Measurements from ENCODE around the gene ZACN. TPM values are rescaled to one million over a fixed set of nuclear protein-coding genes. Genes with fewer than 3 reads are reported as not detected.
"Not testable (repeated sequence)": the region's sequence is repeated elsewhere in the genome, so short reads cannot be mapped to it uniquely, and the experiment has no call there.

Gene ZACN
- total RNA-seq, 2 donors from 2014 or later, result 6.5 to 13.5 TPM

DNA sequence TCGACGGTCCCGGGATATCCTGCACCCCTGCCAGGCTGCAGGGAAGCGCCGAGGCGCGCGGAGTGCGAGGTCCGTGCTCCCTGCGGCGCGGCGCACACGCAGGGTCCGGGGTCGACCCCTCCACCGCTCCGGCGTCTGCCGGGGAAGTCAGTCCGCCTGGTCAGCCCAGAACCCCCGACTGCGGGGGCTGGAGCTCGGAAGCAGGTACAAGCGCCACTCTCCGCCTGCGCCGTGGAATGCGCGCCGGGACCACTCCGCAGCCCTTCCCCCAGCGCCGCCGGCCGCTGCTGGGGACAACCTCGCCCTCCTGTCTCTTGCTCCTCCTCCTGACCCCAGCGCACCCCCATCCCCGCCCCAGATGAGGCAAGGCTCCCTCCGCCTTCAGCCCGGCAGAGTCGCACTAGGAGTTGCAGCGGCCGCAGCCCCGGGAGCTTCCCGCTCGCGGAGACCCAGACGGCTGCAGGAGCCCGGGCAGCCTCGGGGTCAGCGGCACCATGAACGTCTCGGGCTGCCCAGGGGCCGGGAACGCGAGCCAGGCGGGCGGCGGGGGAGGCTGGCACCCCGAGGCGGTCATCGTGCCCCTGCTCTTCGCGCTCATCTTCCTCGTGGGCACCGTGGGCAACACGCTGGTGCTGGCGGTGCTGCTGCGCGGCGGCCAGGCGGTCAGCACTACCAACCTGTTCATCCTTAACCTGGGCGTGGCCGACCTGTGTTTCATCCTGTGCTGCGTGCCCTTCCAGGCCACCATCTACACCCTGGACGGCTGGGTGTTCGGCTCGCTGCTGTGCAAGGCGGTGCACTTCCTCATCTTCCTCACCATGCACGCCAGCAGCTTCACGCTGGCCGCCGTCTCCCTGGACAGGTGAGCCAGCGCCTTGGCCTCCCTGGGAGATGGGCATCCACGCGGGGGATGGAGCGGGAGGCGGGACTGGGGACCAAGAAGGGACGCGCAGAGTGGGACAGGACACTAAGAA is 4.3 kb upstream of the ZACN start, which contains the start of gene GALR2:
Gene GALR2 (plus strand): TSS at position 392 of the 974 bp plus-strand sequence. CDS start 103 bp downstream, at position 495.
- Mint-ChIP-seq H3K4me3 (peak within 1 kb of the TSS; percentile 99), H3K27me3 (peaks cover 23% of the 10 kb centered on the region), H3K27ac (no peak within 1 kb of the TSS), H3K4me1 (peaks cover 18% of the 10 kb centered on the region), H3K9me3 (no peaks in the 10 kb centered on the region), H3K36me3 (ENCODE audit: low read depth) (peaks cover 62% of the 10 kb centered on the region)
- no peak for ATAC-seq (replicated peaks)

DNA sequence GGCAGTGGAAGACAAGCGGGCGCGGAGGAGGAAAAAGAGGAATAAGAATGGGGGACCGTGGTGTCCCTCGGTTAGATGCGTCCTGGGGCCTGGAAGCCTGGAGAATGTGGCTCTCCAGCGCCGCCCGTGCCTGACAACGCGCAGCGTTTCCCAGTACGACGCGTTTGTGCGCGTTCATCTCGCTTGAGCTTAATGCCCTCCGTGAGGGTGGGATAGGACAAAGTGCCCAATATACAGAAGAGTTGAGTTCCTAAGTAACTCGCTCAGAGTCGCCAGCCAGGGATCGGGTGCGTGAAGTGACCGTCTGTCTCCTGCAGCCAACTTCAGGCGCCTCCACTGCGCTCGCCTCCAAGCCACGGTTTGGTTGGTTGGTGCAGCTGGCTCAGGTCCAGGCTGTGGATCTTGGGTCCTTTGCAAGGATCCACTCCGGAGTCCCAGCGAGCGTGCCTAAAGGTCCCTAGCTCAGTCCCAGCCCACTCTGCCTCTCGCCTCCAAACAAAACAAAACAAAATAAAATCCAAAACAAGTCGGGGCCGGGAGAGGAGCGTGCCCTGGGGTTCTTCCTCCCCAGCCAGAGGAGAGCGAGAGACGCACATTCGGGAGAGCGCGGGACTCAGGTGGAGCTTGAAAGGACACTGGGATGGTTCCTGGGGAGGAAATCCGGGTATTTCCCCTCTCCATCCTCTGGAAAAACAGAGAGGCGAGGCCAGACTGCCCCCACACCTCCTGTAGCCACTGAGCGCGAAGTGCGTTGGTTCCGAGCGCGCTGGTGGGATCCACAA is 3.4 kb upstream of the ZACN start:
- no peak for ATAC-seq (replicated peaks)
- Mint-ChIP-seq H3K4me3 (peak overlapping the region; percentile 70), H3K4me1 (peaks cover 13% of the 10 kb centered on the region), H3K9me3 (no peaks in the 10 kb centered on the region), H3K36me3 (ENCODE audit: low read depth) (peaks cover 53% of the 10 kb centered on the region), H3K27ac (no peak overlapping the region), H3K27me3 (peaks cover 23% of the 10 kb centered on the region)

DNA sequence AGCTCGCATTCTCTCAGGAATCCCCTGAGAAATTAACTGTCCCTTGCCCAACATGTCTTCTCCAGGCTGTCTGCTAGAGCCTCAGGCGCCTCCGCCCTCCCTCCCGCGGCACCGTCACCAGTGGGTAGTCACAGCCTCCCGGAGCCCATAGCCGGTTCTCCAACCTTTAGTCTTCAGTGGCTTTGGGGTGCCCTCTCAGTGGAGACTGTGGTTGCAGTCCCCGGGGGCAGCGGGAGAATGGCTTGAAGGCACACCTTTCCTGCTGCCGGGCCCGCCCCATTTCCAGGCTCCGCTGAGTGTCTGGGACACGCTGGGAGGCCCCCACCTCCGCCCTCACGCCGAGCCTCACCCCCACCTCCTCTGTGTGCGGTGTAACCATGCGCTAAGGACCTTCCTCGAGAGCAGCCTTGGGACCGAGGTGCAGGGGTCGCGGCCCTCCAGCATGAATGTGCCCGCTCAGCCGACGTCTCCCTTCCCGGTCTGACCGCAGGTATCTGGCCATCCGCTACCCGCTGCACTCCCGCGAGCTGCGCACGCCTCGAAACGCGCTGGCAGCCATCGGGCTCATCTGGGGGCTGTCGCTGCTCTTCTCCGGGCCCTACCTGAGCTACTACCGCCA is 2.7 kb upstream of the ZACN start:
- H3K27ac Mint-ChIP-seq, result no peak overlapping the region
- no peaks in the 10 kb centered on the region for H3K9me3 Mint-ChIP-seq
- peaks cover 9% of the 10 kb centered on the region for H3K4me1 Mint-ChIP-seq
- no peak for ATAC-seq (replicated peaks)
- peak overlapping the region; percentile 70 for H3K4me3 Mint-ChIP-seq
- peaks cover 23% of the 10 kb centered on the region for H3K27me3 Mint-ChIP-seq
- peaks cover 47% of the 10 kb centered on the region for H3K36me3 Mint-ChIP-seq (ENCODE audit: low read depth)

- no peak for ATAC-seq (replicated peaks)
- Mint-ChIP-seq H3K36me3 (ENCODE audit: low read depth) (peaks cover 40% of the 10 kb centered on the region), H3K27ac (no peak overlapping the region), H3K27me3 (peaks cover 23% of the 10 kb centered on the region), H3K4me3 (peak overlapping the region; percentile 70), H3K9me3 (no peaks in the 10 kb centered on the region), H3K4me1 (peaks cover 9% of the 10 kb centered on the region)
Observed at GRCh38 chr17:76076765-76077583, 2.0 kb upstream of the ZACN start.

- Mint-ChIP-seq H3K4me1 (peaks cover 9% of the 10 kb centered on the region), H3K27me3 (peaks cover 23% of the 10 kb centered on the region), H3K4me3 (no peak overlapping the region), H3K36me3 (ENCODE audit: low read depth) (peaks cover 38% of the 10 kb centered on the region), H3K9me3 (no peaks in the 10 kb centered on the region), H3K27ac (no peak overlapping the region)
- no peak for ATAC-seq (replicated peaks)
Observed at GRCh38 chr17:76077584-76078110, 1.3 kb upstream of the ZACN start.

DNA sequence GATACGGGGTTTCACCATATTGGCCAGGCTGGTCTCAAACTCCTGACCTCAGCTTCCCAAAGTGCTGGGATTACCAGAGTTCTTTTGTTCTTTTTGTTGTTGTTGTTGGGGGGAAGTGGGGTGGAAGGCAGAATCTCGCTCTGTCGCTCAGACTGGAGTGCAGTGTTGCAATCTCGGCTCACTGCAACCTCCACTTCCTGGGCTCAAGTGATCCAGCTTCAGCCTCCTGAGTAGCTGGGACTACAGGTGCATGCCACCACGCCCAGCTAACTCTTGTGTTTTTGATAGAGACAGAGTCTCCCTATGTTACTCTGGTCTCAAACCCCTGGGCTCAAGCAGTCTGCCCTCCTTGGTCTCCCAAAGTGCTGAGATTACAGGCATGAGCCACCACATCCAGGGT is 612 bp upstream of the ZACN start:
- H3K36me3 Mint-ChIP-seq (ENCODE audit: low read depth), result peaks cover 41% of the 10 kb centered on the region
- H3K27ac Mint-ChIP-seq, result peak overlapping the region; percentile 36
- ATAC-seq (replicated peaks); H3K4me1 Mint-ChIP-seq; H3K9me3 Mint-ChIP-seq: not testable (repeated sequence)
- H3K4me3 Mint-ChIP-seq, result peak overlapping the region; percentile 19
- H3K27me3 Mint-ChIP-seq, result peaks cover 23% of the 10 kb centered on the region

DNA sequence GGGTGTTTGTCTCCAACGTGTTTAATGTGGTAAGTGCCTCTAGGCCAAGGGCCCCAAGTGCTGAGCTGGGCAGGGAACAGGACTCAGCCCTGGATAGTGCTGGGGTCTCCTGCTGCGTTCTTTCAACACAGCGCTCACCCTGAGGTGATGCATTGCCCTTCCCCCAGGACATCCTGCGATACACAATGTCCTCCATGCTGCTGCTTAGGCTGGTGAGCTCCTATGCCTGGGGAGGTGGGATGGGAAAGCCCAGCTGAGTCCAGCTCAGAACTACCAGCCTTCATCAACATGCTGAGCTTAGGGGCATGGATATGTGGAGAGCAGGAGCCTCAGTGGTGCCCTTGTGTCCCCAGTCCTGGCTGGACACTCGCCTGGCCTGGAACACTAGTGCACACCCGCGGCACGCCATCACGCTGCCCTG is 563 bp downstream of the ZACN start:
- ATAC-seq (replicated peaks), result no peak
- peaks cover 19% of the 10 kb centered on the region for H3K27me3 Mint-ChIP-seq
- H3K4me3 Mint-ChIP-seq, result no peak overlapping the region
- H3K27ac Mint-ChIP-seq, result no peak overlapping the region
- H3K4me1 Mint-ChIP-seq, result peaks cover 9% of the 10 kb centered on the region
- H3K9me3 Mint-ChIP-seq, result no peaks in the 10 kb centered on the region
- peaks cover 46% of the 10 kb centered on the region for H3K36me3 Mint-ChIP-seq (ENCODE audit: low read depth)

- Mint-ChIP-seq H3K27me3 (peaks cover 14% of the 10 kb centered on the region), H3K27ac (no peak overlapping the region), H3K4me3 (no peak overlapping the region), H3K36me3 (ENCODE audit: low read depth) (peaks cover 46% of the 10 kb centered on the region), H3K4me1 (peaks cover 4% of the 10 kb centered on the region), H3K9me3 (no peaks in the 10 kb centered on the region)
- ATAC-seq (replicated peaks), result no peak
Observed at GRCh38 chr17:76079956-76080767, 1.2 kb downstream of the ZACN start.

DNA sequence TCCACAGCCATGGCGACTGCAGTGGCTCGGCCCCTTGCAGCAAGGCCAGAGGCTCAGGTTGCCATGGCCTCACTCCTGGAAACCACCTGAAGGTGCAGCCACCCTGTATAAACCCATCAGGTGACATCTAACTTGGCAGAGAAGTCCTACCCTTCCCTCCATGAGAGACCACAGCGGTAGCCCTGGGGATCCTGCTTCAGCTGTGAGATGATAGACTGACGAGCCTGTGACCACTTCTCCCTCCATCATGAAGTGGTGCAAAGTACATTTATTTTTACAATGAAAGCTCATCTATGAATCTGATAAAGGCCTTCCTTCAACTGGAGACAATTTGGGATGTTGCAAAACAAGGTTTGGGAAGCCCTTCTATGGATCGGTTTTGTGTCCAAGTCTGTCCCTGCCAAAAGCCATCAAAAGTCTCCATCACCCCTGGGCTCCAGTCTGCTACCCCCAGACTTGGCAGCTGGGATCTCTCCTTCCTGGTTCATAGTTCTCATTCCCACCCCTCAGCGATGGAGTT is 1.8 kb downstream of the ZACN start:
- H3K9me3 Mint-ChIP-seq, result no peaks in the 10 kb centered on the region
- no peak overlapping the region for H3K27ac Mint-ChIP-seq
- no peak overlapping the region for H3K4me3 Mint-ChIP-seq

GRCh38 chr17:76081295-76082210 is 2.6 kb downstream of the ZACN start:
- peaks cover 46% of the 10 kb centered on the region for H3K36me3 Mint-ChIP-seq (ENCODE audit: low read depth)

More for the DNA sequence above, 1.8 kb downstream of the ZACN start:
- Mint-ChIP-seq H3K36me3 (ENCODE audit: low read depth) (peaks cover 46% of the 10 kb centered on the region), H3K27me3 (peaks cover 9% of the 10 kb centered on the region), H3K4me1 (no peaks in the 10 kb centered on the region)
- ATAC-seq (replicated peaks), result no peak

GRCh38 chr17:76082326-76083251 is 3.6 kb downstream of the ZACN start:
- no peak for ATAC-seq (replicated peaks)
- Mint-ChIP-seq H3K9me3 (no peaks in the 10 kb centered on the region), H3K27me3 (peaks cover 5% of the 10 kb centered on the region), H3K4me1 (no peaks in the 10 kb centered on the region), H3K36me3 (ENCODE audit: low read depth) (peaks cover 50% of the 10 kb centered on the region), H3K27ac (no peak overlapping the region), H3K4me3 (no peak overlapping the region)

More at GRCh38 chr17:76081295-76082210, 2.6 kb downstream of the ZACN start:
- no peaks in the 10 kb centered on the region for H3K9me3 Mint-ChIP-seq
- H3K4me1 Mint-ChIP-seq, result no peaks in the 10 kb centered on the region
- H3K27ac Mint-ChIP-seq, result no peak overlapping the region
- peak; percentile 4 for ATAC-seq (replicated peaks)
- peaks cover 9% of the 10 kb centered on the region for H3K27me3 Mint-ChIP-seq
- H3K4me3 Mint-ChIP-seq, result no peak overlapping the region

Data from activated T-helper 17 cell treated with anti-CD3 and anti-CD28 coated beads, Interleukin-2, amount 50 U/mL, for 72 hours (primary cell).